RWPE1 (cell line): ENCODE measurements around the gene PTGFRN.

Source experiments
- CTCF ChIA-PET: fragments of 350-600 bp; sonication (Branson Sonifier 250); formaldehyde crosslinking; extraction: SDS; loops from one replicate; lab custom pipeline; 2021; lab: Yijun Ruan, JAX
- POLR2A ChIA-PET: fragments of 400-600 bp; formaldehyde crosslinking; extraction: SDS; loops from one replicate; lab custom pipeline; 2020; ENCODE audit warnings: antibody characterized with exemption; ENCODE audit not compliant: low non-redundant PET; lab: Yijun Ruan, JAX
- DNase-seq: peaks from one replicate; pipeline ENCODE4 v3.0.0; 2012; ENCODE audit warnings: low spot score
- H3K27ac ChIP-seq: fragments of 450-650 bp; 2 replicates; pipeline ENCODE4 v1.5.1; 2017
- CTCF ChIP-seq: fragments of 450-650 bp; conservative IDR thresholded peaks from 2 replicates; pipeline ENCODE4 v1.5.1; 2017; ENCODE audit warnings: low read depth, mild to moderate bottlenecking

The PTGFRN gene

GRCh38 chr1:117007719-117008013, 98.0 kb downstream of the PTGFRN start:
- ChIA-PET POLR2A (interaction anchor here (0.6 to 1.0 kb wide), 2 partner anchors 17 to 799 kb away, joined by 3 read pairs; no protein-coding TSS in a partner anchor), CTCF (no interaction called here)
- H3K27ac ChIP-seq = peak overlapping the region; percentile 54
- TF ChIP-seq CTCF = no peak
- no peak for DNase-seq

GRCh38 chr1:117008656-117009055, 98.9 kb downstream of the PTGFRN start:
- ChIA-PET CTCF (no interaction called here), POLR2A (no interaction called here)
- H3K27ac ChIP-seq = no peak overlapping the region
- no peak for DNase-seq
- TF ChIP-seq CTCF = no peak

- no peak overlapping the region for H3K27ac ChIP-seq
- CTCF ChIA-PET = interaction anchor here (0.6 kb wide), 1 partner anchor 12 kb away, joined by 5 read pairs; no protein-coding TSS in a partner anchor
- POLR2A ChIA-PET = no interaction called here
- no peak for DNase-seq
- TF ChIP-seq CTCF = no peak
These were observed 99.4 kb downstream of the PTGFRN start for GRCh38 chr1:117009132-117009531.

GRCh38 chr1:117010310-117010969, 100.7 kb downstream of the PTGFRN start:
- CTCF ChIA-PET = no interaction called here
- no peak overlapping the region for H3K27ac ChIP-seq
- TF ChIP-seq CTCF = no peak

GRCh38 chr1:117011334-117011733, 101.6 kb downstream of the PTGFRN start:
- ChIA-PET POLR2A (no interaction called here), CTCF (no interaction called here)
- no peak for TF ChIP-seq CTCF
- no peak for DNase-seq
- H3K27ac ChIP-seq = no peak overlapping the region

More at GRCh38 chr1:117010310-117010969, 100.7 kb downstream of the PTGFRN start:
- POLR2A ChIA-PET = no interaction called here
- no peak for DNase-seq

- TF ChIP-seq CTCF = no peak
- CTCF ChIA-PET = no interaction called here
- no peak for DNase-seq
- POLR2A ChIA-PET = no interaction called here
- no peak overlapping the region for H3K27ac ChIP-seq
These were observed 103.7 kb downstream of the PTGFRN start for GRCh38 chr1:117013309-117013858.
